Choroid plexus epithelial cell (primary cell): Measurements from ENCODE around the gene LY9.

ENCODE experiments used
- DNase-seq: peaks from one replicate; pipeline ENCODE4 v3.0.0-alpha.2; 2010; ENCODE audit warnings: low read depth
- H3K4me3 ChIP-seq: 2 replicates; pipeline ENCODE4 v1.5.1; 2011; ENCODE audit warnings: low read depth, mild to moderate bottlenecking, control low read depth, low read length, moderate library complexity
- CTCF ChIP-seq: conservative IDR thresholded peaks from 2 replicates; pipeline ENCODE4 v1.5.1; 2011; ENCODE audit warnings: low read depth, mild to moderate bottlenecking, control low read depth, inconsistent platforms, low read length, moderate library complexity

LY9 gene

GRCh38 chr1:160752406-160752805, 43.6 kb upstream of the LY9 start:
- TF ChIP-seq CTCF = no peak
- no peak overlapping the region for H3K4me3 ChIP-seq
- DNase-seq = no peak

- H3K4me3 ChIP-seq = no peak overlapping the region
- TF ChIP-seq CTCF = no peak
- peak; percentile 44 for DNase-seq
Observed at GRCh38 chr1:160752924-160753323, 43.0 kb upstream of the LY9 start.

GRCh38 chr1:160753594-160753993, 42.4 kb upstream of the LY9 start:
- H3K4me3 ChIP-seq = no peak overlapping the region
- TF ChIP-seq CTCF = no peak
- DNase-seq = no peak

- no peak for TF ChIP-seq CTCF
- H3K4me3 ChIP-seq = no peak overlapping the region
- no peak for DNase-seq
Observed at GRCh38 chr1:160755461-160755860, 40.5 kb upstream of the LY9 start.

- DNase-seq = no peak
- H3K4me3 ChIP-seq = no peak overlapping the region
- no peak for TF ChIP-seq CTCF
Observed at GRCh38 chr1:160755911-160756848, 39.8 kb upstream of the LY9 start.

GRCh38 chr1:160756849-160757201, 39.1 kb upstream of the LY9 start:
- no peak for TF ChIP-seq CTCF
- H3K4me3 ChIP-seq = no peak overlapping the region
- no peak for DNase-seq

GRCh38 chr1:160758521-160758920, 37.5 kb upstream of the LY9 start:
- no peak for DNase-seq
- H3K4me3 ChIP-seq = no peak overlapping the region
- no peak for TF ChIP-seq CTCF
